ENCODE results near the gene UXT. TPM values are rescaled to one million over a fixed set of nuclear protein-coding genes. Genes with fewer than 3 reads are reported as not detected.

Gene UXT
- polyA plus RNA-seq, 1 of the 3 experiments (the other 2 are of a cell fraction): 205 TPM

DNA sequence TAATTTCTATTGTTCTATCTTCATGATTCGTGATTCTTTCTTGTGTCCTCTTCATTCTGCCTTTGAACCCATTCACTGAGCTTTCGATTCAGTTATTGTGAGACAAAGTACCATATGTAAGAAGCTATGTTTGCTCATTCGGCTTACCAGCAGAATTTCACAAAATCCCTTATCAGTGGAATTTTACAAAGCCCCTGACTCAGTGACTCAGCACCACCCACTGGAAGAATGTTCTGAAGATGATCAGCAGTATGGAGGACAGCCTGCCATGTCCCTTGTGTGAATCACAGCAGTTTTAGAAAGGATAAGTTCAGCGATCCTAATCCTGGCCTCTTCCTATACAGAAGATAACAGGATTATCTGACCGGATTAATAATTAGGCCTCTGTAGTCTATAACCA is 5.8 kb upstream of the UXT start:
- POLR2A ChIA-PET: no interaction called here
- Histone ChIP-seq H3K27me3 (ENCODE audit: insufficient read depth) (no peaks in the 10 kb centered on the region; the same call in 1 of the 2 replicates), H3F3A (replicated peaks; ENCODE audit: insufficient read depth) (peaks cover 9% of the 10 kb centered on the region), H3K79me2 (ENCODE audit: insufficient read depth) (no peaks in the 10 kb centered on the region), H3K36me3 (replicated peaks in 1 of 2; ENCODE audit: control insufficient read depth in 1 of 2, insufficient read depth in 2 of 2, low read length in 1 of 2) (no peaks in the 10 kb centered on the region), H3K4me3 (ENCODE audit: low read depth in 2 of 2, low read length in 1 of 2) (no peak overlapping the region), H3K27ac (ENCODE audit: low read depth in 2 of 2, low read length in 1 of 2) (no peak overlapping the region), H3K4me1 (ENCODE audit: control insufficient read depth in 1 of 2, insufficient read depth in 2 of 2, low read depth in 1 of 2, low read length in 1 of 2) (0 out of 4 replicates have a peak, but pooled peaks cover 0 to 5% of the 10 kb centered on the region in 2 experiments), H4K20me1 (ENCODE audit: insufficient read depth) (no peaks in the 10 kb centered on the region), H3K9me2 (no peaks in the 10 kb centered on the region), H3K9ac (no peak overlapping the region), H3K4me2 (no peak overlapping the region), H3K9me3 (no peaks in the 10 kb centered on the region), H2AFZ (ENCODE audit: low read depth) (no peak overlapping the region)
- CTCF ChIA-PET: interaction anchor here (1.0 kb wide), 1 partner anchor 14 kb away, joined by 4 read pairs; the partner anchor contains the start of gene ELK1
- no peak for DNase-seq
- TF ChIP-seq EZH2phosphoT487 (IDR thresholded peaks at IDR 0.05; ENCODE audit: borderline replicate concordance, low read depth) (no peak), TAF1 (IDR thresholded peaks at IDR 0.05; ENCODE audit: borderline replicate concordance, low read depth, low read length) (no peak), ELF1 (IDR thresholded peaks at IDR 0.05) (no peak), RAD21 (IDR thresholded peaks at IDR 0.05; ENCODE audit: low read length) (no peak), POLR2AphosphoS5 (IDR thresholded peaks at IDR 0.05; ENCODE audit: low read depth, low read length) (no peak), RFX5 (IDR thresholded peaks at IDR 0.05; ENCODE audit: low read length) (no peak), JUND (IDR thresholded peaks at IDR 0.05) (no peak), YY1 (IDR thresholded peaks at IDR 0.05; ENCODE audit: low read depth) (no peak), MXI1 (IDR thresholded peaks at IDR 0.05; ENCODE audit: low read depth, low read length) (no peak), CHD2 (IDR thresholded peaks at IDR 0.05; ENCODE audit: low read length, partially characterized antibody) (no peak), TCF12 (IDR thresholded peaks at IDR 0.05) (no peak), EP300 (IDR thresholded peaks at IDR 0.05; ENCODE audit: borderline replicate concordance in 1 of 2, low read depth in 1 of 2, low read length in 1 of 2) (no peak), SIN3A (IDR thresholded peaks at IDR 0.05; ENCODE audit: borderline replicate concordance, low read depth, low read length) (no peak)
- TF ChIP-seq, protein P1, sequence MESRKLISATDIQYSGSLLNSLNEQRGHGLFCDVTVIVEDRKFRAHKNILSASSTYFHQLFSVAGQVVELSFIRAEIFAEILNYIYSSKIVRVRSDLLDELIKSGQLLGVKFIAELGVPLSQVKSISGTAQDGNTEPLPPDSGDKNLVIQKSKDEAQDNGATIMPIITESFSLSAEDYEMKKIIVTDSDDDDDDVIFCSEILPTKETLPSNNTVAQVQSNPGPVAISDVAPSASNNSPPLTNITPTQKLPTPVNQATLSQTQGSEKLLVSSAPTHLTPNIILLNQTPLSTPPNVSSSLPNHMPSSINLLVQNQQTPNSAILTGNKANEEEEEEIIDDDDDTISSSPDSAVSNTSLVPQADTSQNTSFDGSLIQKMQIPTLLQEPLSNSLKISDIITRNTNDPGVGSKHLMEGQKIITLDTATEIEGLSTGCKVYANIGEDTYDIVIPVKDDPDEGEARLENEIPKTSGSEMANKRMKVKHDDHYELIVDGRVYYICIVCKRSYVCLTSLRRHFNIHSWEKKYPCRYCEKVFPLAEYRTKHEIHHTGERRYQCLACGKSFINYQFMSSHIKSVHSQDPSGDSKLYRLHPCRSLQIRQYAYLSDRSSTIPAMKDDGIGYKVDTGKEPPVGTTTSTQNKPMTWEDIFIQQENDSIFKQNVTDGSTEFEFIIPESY (IDR thresholded peaks at IDR 0.05; ENCODE audit: borderline replicate concordance, low read depth): no peak
- TF ChIP-seq, protein P2, sequence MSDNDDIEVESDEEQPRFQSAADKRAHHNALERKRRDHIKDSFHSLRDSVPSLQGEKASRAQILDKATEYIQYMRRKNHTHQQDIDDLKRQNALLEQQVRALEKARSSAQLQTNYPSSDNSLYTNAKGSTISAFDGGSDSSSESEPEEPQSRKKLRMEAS (IDR thresholded peaks at IDR 0.05; ENCODE audit: low read depth): no peak
- TF ChIP-seq, protein P3, sequence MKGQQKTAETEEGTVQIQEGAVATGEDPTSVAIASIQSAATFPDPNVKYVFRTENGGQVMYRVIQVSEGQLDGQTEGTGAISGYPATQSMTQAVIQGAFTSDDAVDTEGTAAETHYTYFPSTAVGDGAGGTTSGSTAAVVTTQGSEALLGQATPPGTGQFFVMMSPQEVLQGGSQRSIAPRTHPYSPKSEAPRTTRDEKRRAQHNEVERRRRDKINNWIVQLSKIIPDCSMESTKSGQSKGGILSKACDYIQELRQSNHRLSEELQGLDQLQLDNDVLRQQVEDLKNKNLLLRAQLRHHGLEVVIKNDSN (IDR thresholded peaks at IDR 0.05; ENCODE audit: borderline replicate concordance, low read depth): no peak
- TF ChIP-seq, protein P4, sequence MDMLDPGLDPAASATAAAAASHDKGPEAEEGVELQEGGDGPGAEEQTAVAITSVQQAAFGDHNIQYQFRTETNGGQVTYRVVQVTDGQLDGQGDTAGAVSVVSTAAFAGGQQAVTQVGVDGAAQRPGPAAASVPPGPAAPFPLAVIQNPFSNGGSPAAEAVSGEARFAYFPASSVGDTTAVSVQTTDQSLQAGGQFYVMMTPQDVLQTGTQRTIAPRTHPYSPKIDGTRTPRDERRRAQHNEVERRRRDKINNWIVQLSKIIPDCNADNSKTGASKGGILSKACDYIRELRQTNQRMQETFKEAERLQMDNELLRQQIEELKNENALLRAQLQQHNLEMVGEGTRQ (IDR thresholded peaks at IDR 0.05; ENCODE audit: borderline replicate concordance, low read depth, low read length): no peak
- WGBS (ENCODE audit: low lambda C conversion rate): 50% methylated on average over 5 of the region's 5 CpGs

Measured in SK-N-SH (cell line).